ENCODE measurements around the gene DST. TPM values are rescaled to one million over a fixed set of nuclear protein-coding genes. Genes with fewer than 3 reads are reported as not detected.
A peak's percentile ranks its signal among the peaks of the same experiment; 100 is the strongest.

The DST gene
- total RNA-seq, 1 donor from 2014 or later, result 259 TPM

- Histone ChIP-seq H4K20me1 (ENCODE audit: low read depth) (no peaks in the 10 kb centered on the region), H3K27ac (no peak overlapping the region), H2AFZ (replicated peaks) (no peak overlapping the region), H3K4me2 (no peak overlapping the region), H3K36me3 (no peaks in the 10 kb centered on the region), H3K79me2 (ENCODE audit: low read depth) (no peaks in the 10 kb centered on the region), H3K4me3 (no peak overlapping the region), H3K27me3 (no peaks in the 10 kb centered on the region), H3F3A (ENCODE audit: low read depth) (no peaks in the 10 kb centered on the region), H3K9me3 (ENCODE audit: low read depth) (no peaks in the 10 kb centered on the region), H3K9ac (no peak overlapping the region), H3K4me1 (no peaks in the 10 kb centered on the region)
- Mint-ChIP-seq H3K27ac (no peak overlapping the region), H3K4me1 (no peaks in the 10 kb centered on the region), H3K4me3 (no peak overlapping the region), H3K36me3 (no peaks in the 10 kb centered on the region), H3K9me3 (peaks cover 19% of the 10 kb centered on the region), H3K27me3 (ENCODE audit: insufficient read depth, low read depth) (no peaks in the 10 kb centered on the region)
- TF ChIP-seq EZH2 (IDR thresholded peaks at IDR 0.05) (no peak), CTCF (IDR thresholded peaks at IDR 0.05) (no peak), EZH2phosphoT487 (IDR thresholded peaks at IDR 0.05) (no peak)
- no peak for DNase-seq (ENCODE audit: low spot score)
Measured at GRCh38 chr6:56432194-56432593, 210.5 kb downstream of the DST start.

GRCh38 chr6:56430629-56431600, 211.8 kb downstream of the DST start:
- Histone ChIP-seq H3K4me2 (no peak overlapping the region), H2AFZ (replicated peaks) (no peak overlapping the region), H3F3A (ENCODE audit: low read depth) (no peaks in the 10 kb centered on the region), H3K9me3 (ENCODE audit: low read depth) (no peaks in the 10 kb centered on the region), H3K36me3 (no peaks in the 10 kb centered on the region), H4K20me1 (ENCODE audit: low read depth) (no peaks in the 10 kb centered on the region), H3K4me1 (no peaks in the 10 kb centered on the region), H3K9ac (no peak overlapping the region), H3K27ac (no peak overlapping the region), H3K4me3 (no peak overlapping the region), H3K27me3 (no peaks in the 10 kb centered on the region), H3K79me2 (ENCODE audit: low read depth) (no peaks in the 10 kb centered on the region)
- H3K4me1 Mint-ChIP-seq, result no peaks in the 10 kb centered on the region
- no peak for TF ChIP-seq EZH2phosphoT487 (IDR thresholded peaks at IDR 0.05)
- TF ChIP-seq EZH2 (IDR thresholded peaks at IDR 0.05), result no peak
- TF ChIP-seq CTCF (IDR thresholded peaks at IDR 0.05), result no peak
- peaks cover 19% of the 10 kb centered on the region for H3K9me3 Mint-ChIP-seq
- H3K27me3 Mint-ChIP-seq (ENCODE audit: insufficient read depth, low read depth), result no peaks in the 10 kb centered on the region
- no peaks in the 10 kb centered on the region for H3K36me3 Mint-ChIP-seq
- H3K4me3 Mint-ChIP-seq, result no peak overlapping the region
- DNase-seq (ENCODE audit: low spot score), result no peak
- no peak overlapping the region for H3K27ac Mint-ChIP-seq

- H3K9me3 Mint-ChIP-seq, result no peaks in the 10 kb centered on the region
- H3K27ac Mint-ChIP-seq, result no peak overlapping the region
- no peak for TF ChIP-seq EZH2phosphoT487 (IDR thresholded peaks at IDR 0.05)
- Histone ChIP-seq H3K4me2 (no peak overlapping the region), H2AFZ (replicated peaks) (no peak overlapping the region), H3K27ac (no peak overlapping the region), H4K20me1 (ENCODE audit: low read depth) (no peaks in the 10 kb centered on the region), H3K9ac (no peak overlapping the region), H3K9me3 (ENCODE audit: low read depth) (no peaks in the 10 kb centered on the region), H3K4me1 (no peaks in the 10 kb centered on the region), H3K36me3 (no peaks in the 10 kb centered on the region), H3K27me3 (no peaks in the 10 kb centered on the region), H3F3A (ENCODE audit: low read depth) (no peaks in the 10 kb centered on the region), H3K4me3 (no peak overlapping the region), H3K79me2 (ENCODE audit: low read depth) (no peaks in the 10 kb centered on the region)
- H3K4me3 Mint-ChIP-seq, result no peak overlapping the region
- H3K36me3 Mint-ChIP-seq, result no peaks in the 10 kb centered on the region
- H3K27me3 Mint-ChIP-seq (ENCODE audit: insufficient read depth, low read depth), result no peaks in the 10 kb centered on the region
- H3K4me1 Mint-ChIP-seq, result no peaks in the 10 kb centered on the region
- DNase-seq (ENCODE audit: low spot score), result no peak
Measured at GRCh38 chr6:56424542-56425083, 218.1 kb downstream of the DST start.

GRCh38 chr6:56424064-56424463, 218.6 kb downstream of the DST start:
- Histone ChIP-seq H3K4me3 (no peak overlapping the region), H3K9me3 (ENCODE audit: low read depth) (no peaks in the 10 kb centered on the region), H3K4me1 (no peaks in the 10 kb centered on the region), H3K27me3 (no peaks in the 10 kb centered on the region), H3K27ac (no peak overlapping the region), H3F3A (ENCODE audit: low read depth) (no peaks in the 10 kb centered on the region), H4K20me1 (ENCODE audit: low read depth) (no peaks in the 10 kb centered on the region), H3K36me3 (no peaks in the 10 kb centered on the region), H3K9ac (no peak overlapping the region), H3K79me2 (ENCODE audit: low read depth) (no peaks in the 10 kb centered on the region), H3K4me2 (no peak overlapping the region), H2AFZ (replicated peaks) (peak overlapping the region; percentile 9)
- Mint-ChIP-seq H3K36me3 (no peaks in the 10 kb centered on the region), H3K4me1 (no peaks in the 10 kb centered on the region), H3K27me3 (ENCODE audit: insufficient read depth, low read depth) (no peaks in the 10 kb centered on the region), H3K4me3 (no peak overlapping the region), H3K9me3 (no peaks in the 10 kb centered on the region), H3K27ac (no peak overlapping the region)
- TF ChIP-seq EZH2phosphoT487 (IDR thresholded peaks at IDR 0.05) (no peak), EZH2 (IDR thresholded peaks at IDR 0.05) (no peak), CTCF (IDR thresholded peaks at IDR 0.05) (no peak)
- DNase-seq (ENCODE audit: low spot score), result no peak
